ENCODE results near the gene OST4. TPM values are rescaled to one million over a fixed set of nuclear protein-coding genes. Genes with fewer than 3 reads are reported as not detected.

The OST4 gene
- total RNA-seq, 4 donors from 2014 or later: 92.7 to 320 (median 202) TPM

GRCh38 chr2:27029051-27029450, 42.4 kb downstream of the OST4 start:
- Histone ChIP-seq H3K4me3 (no peak overlapping the region), H3K36me3 (no peaks in the 10 kb centered on the region), H3K4me1 (peaks cover 4 to 15% (median 13%) of the 10 kb centered on the region in 4 donors), H3K9me3 (no peaks in the 10 kb centered on the region), H3K27me3 (no peaks in the 10 kb centered on the region), H3K27ac (no peak overlapping the region)
- intact Hi-C loops (cut with DNase I; ENCODE audit: low total_unique reads) (no loop called here), in situ Hi-C loops (cut with MboI; ENCODE audit: low pct_ligation_motif_present in 1 of 4, low pct_unique_long_range_greater_than_20kb in 1 of 4, low sequenced_read_pairs in 3 of 4) (no loop called here)
- TF ChIP-seq, protein P1, sequence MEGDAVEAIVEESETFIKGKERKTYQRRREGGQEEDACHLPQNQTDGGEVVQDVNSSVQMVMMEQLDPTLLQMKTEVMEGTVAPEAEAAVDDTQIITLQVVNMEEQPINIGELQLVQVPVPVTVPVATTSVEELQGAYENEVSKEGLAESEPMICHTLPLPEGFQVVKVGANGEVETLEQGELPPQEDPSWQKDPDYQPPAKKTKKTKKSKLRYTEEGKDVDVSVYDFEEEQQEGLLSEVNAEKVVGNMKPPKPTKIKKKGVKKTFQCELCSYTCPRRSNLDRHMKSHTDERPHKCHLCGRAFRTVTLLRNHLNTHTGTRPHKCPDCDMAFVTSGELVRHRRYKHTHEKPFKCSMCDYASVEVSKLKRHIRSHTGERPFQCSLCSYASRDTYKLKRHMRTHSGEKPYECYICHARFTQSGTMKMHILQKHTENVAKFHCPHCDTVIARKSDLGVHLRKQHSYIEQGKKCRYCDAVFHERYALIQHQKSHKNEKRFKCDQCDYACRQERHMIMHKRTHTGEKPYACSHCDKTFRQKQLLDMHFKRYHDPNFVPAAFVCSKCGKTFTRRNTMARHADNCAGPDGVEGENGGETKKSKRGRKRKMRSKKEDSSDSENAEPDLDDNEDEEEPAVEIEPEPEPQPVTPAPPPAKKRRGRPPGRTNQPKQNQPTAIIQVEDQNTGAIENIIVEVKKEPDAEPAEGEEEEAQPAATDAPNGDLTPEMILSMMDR (IDR thresholded peaks at IDR 0.05): no peak
- TF ChIP-seq POLR2AphosphoS5 (IDR thresholded peaks at IDR 0.05): no peak
- WGBS, 2 donors (ENCODE audit: low coverage in 1 of 2): 93% methylated on average over 2 of the region's 2 CpGs; no CpG with 5 or more reads in 1 of the 2 donors
- DNase-seq: no peak

DNA sequence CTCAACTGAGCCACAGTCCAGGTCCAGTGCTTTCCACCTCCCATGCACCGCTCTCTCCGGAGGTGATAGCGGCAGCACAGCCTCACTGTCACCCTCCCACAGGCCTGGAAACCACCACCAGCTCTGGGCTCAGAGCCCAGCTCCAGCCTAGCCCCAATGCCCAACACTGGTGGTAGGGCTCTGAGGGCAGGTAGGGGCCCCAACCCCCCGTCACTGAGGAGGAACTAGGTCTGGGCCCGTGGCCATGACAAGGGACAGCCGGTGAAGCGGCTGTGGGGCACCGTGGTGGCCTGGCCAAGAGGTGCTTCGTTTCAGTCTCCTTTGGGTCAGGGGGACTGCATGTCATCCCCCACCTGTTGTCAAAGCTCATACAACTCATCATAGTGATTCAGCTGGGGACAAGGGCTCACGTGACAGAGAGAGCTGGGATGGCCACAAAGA, 44.2 kb downstream of the OST4 start:
- 80 to 92% methylated on average over 2 to 10 of the region's 10 CpGs for WGBS, 2 donors (ENCODE audit: low coverage in 1 of 2)
- Histone ChIP-seq H3K27me3 (no peaks in the 10 kb centered on the region), H3K36me3 (no peaks in the 10 kb centered on the region), H3K9me3 (no peaks in the 10 kb centered on the region), H3K27ac (no peak overlapping the region), H3K4me1 (peaks cover under 1 to 7% (median 4%) of the 10 kb centered on the region in 4 donors), H3K4me3 (no peak overlapping the region)
- TF ChIP-seq POLR2A (IDR thresholded peaks at IDR 0.05) (no peak), POLR2AphosphoS5 (IDR thresholded peaks at IDR 0.05) (no peak), EP300 (IDR thresholded peaks at IDR 0.05; ENCODE audit: low read depth) (no peak)
- TF ChIP-seq, protein P1 (IDR thresholded peaks at IDR 0.05): no peak
- in situ Hi-C loops (cut with MboI; ENCODE audit: low pct_ligation_motif_present in 1 of 4, low pct_unique_long_range_greater_than_20kb in 1 of 4, low sequenced_read_pairs in 3 of 4): no loop called here
- no peak for DNase-seq
- intact Hi-C loops (cut with DNase I; ENCODE audit: low total_unique reads): no loop called here

DNA sequence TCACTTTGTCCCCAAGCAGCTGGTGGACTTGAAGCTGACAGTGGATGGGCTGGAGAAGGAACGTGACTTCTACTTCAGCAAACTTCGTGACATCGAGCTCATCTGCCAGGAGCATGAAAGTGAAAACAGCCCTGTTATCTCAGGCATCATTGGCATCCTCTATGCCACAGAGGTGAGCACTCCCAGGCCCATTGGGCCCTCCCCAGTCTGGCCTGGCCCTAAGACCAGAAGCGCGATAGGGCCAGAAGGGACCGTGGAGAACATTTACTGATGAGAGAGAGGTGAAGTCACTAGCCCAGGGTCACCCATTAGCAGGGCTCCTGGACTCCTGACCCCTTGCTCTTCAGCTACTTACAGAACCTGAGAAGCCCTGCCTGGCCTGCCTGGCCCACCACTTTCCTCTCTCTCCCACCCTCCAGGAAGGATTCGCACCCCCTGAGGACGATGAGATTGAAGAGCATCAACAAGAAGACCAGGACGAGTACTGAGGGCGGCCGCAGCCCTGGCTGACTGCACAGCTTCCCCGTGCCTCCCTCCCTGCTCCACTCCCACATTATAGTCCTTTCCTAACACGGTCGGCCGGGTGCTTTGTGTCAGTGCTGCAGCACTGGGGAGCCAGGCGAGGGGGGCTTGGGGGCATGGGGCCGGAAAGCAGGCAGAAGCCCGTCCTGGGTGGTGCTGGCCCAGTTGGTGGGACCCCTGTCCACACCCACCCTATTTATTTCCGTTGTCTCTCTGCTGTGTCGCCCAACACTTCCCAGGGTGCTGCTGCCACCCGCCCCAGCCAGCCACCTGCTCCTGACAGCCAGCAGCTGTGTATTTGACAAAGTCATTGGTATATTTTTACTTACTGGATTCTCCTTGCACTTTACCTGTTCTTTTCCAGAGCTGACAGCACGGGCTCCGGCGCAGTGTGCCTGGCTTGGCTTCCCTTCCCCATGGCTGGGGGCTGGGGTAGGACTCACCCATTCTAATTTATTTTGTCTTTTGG, 45.3 kb downstream of the OST4 start:
- Histone ChIP-seq H3K27ac (no peak overlapping the region), H3K36me3 (no peaks in the 10 kb centered on the region), H3K27me3 (no peaks in the 10 kb centered on the region), H3K4me1 (peaks cover 7 to 17% (median 10%) of the 10 kb centered on the region in 4 donors), H3K4me3 (no peak overlapping the region), H3K9me3 (no peaks in the 10 kb centered on the region)
- WGBS, 2 donors (ENCODE audit: low coverage in 1 of 2): 94 to 95% methylated on average over 3 to 19 of the region's 24 CpGs
- DNase-seq: no peak
- TF ChIP-seq POLR2A (IDR thresholded peaks at IDR 0.05): no peak
- TF ChIP-seq POLR2AphosphoS5 (IDR thresholded peaks at IDR 0.05): no peak
- TF ChIP-seq, protein P1 (IDR thresholded peaks at IDR 0.05): no peak
- intact Hi-C loops (cut with DNase I; ENCODE audit: low total_unique reads): no loop called here
- in situ Hi-C loops (cut with MboI; ENCODE audit: low pct_ligation_motif_present in 1 of 4, low pct_unique_long_range_greater_than_20kb in 1 of 4, low sequenced_read_pairs in 3 of 4): no loop called here

DNA sequence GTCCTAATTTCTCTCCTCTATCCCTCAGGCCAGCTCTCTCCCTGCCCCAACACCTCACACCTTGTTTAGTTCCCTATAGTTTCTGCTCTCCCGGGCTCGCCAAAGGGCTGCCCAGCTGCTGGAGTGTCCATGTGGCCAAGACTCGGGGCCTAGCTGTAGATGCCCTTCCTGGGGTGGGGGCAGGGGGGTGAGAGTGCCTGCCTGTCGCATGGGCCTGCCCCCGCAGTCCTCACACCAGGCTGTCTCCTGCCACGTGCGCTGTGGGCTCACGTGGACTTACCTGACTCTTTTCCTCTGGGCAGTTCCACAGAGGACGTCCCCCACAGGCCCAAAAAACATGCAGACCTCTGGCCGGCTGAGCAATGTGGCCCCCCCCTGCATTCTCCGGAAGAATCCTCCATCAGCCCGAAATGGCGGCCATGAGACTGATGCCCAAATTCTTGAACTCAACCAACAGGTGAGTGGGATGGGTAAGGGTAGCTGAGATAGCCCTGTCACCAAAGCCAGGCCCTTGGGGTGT, 46.1 kb downstream of the OST4 start:
- Histone ChIP-seq H3K4me1 (peaks cover 7 to 18% (median 17%) of the 10 kb centered on the region in 4 donors), H3K27me3 (no peaks in the 10 kb centered on the region), H3K4me3 (no peak overlapping the region), H3K9me3 (no peaks in the 10 kb centered on the region), H3K36me3 (no peaks in the 10 kb centered on the region), H3K27ac (no peak overlapping the region)
- in situ Hi-C loops (cut with MboI; ENCODE audit: low pct_ligation_motif_present in 1 of 4, low pct_unique_long_range_greater_than_20kb in 1 of 4, low sequenced_read_pairs in 3 of 4) (no loop called here), intact Hi-C loops (cut with DNase I; ENCODE audit: low total_unique reads) (no loop called here)
- DNase-seq: no peak
- 94% methylated on average over 7 of the region's 13 CpGs; no CpG with 5 or more reads in 1 of the 2 donors for WGBS, 2 donors (ENCODE audit: low coverage in 1 of 2)
- TF ChIP-seq, protein P1 (IDR thresholded peaks at IDR 0.05): no peak
- TF ChIP-seq POLR2AphosphoS5 (IDR thresholded peaks at IDR 0.05) (no peak), POLR2A (IDR thresholded peaks at IDR 0.05) (no peak), EP300 (IDR thresholded peaks at IDR 0.05; ENCODE audit: low read depth) (no peak)
